K562 (cell line): ENCODE measurements around the gene NSDHL. TPM values are rescaled to one million over a fixed set of nuclear protein-coding genes. Genes with fewer than 3 reads are reported as not detected.

Experiments used
- C11orf30 ChIP-seq: fragments of 450-650 bp; IDR thresholded peaks from 2 replicates; pipeline ENCODE4 v1.6.1; 2016; ENCODE audit warnings: low read depth, mild to moderate bottlenecking
- GABPA ChIP-seq: fragments of 200-800 bp; sonication (Bioruptor generic); conservative IDR thresholded peaks from 2 replicates; pipeline ENCODE4 v1.6.1; 2016; ENCODE audit warnings: low read depth, missing genetic modification characterization, missing compliant biosample characterization
- GABPB1 ChIP-seq: sonication (generic); formaldehyde crosslinking; IDR thresholded peaks from 2 replicates; pipeline ENCODE4 v1.8.0; 2022; ENCODE audit warnings: mild to moderate bottlenecking, missing genetic modification reagents
- GTF2E2 ChIP-seq: fragments of 200-800 bp; sonication (Bioruptor generic); IDR thresholded peaks from 2 replicates; pipeline ENCODE4 v1.6.1; 2016; ENCODE audit warnings: missing genetic modification characterization, missing compliant biosample characterization
- NRF1 ChIP-seq, 2 experiments: fragments of 450-650 bp; IDR thresholded peaks in 1 of 2; conservative IDR thresholded peaks in 1 of 2; 2 replicates each; pipeline ENCODE4 v1.6.1; 2014; ENCODE audit warnings: mild to moderate bottlenecking in 2 of 2
- SNIP1 ChIP-seq: fragments of 450-650 bp; IDR thresholded peaks from 2 replicates; pipeline ENCODE4 v1.7.1; 2017; ENCODE audit warnings: low read depth, mild to moderate bottlenecking
- TEAD2 ChIP-seq: fragments of 450-650 bp; IDR thresholded peaks from 2 replicates; pipeline ENCODE4 v1.6.1; 2016; ENCODE audit warnings: missing genetic modification characterization, control low read depth, missing compliant biosample characterization
- THRB ChIP-seq: fragments of 450-650 bp; formaldehyde crosslinking; conservative IDR thresholded peaks from 2 replicates; pipeline ENCODE4 v1.4.0; 2022; ENCODE audit warnings: mild to moderate bottlenecking, missing genetic modification characterization
- ZC3H8 ChIP-seq: fragments of 450-650 bp; IDR thresholded peaks from 2 replicates; pipeline ENCODE4 v1.6.1; 2017
- ZFP30 ChIP-seq: fragments of 250-450 bp; sonication (Bioruptor Pico); IDR thresholded peaks from 2 replicates; pipeline ENCODE4 v1.8.0; 2022; ENCODE audit warnings: moderate library complexity, mild to moderate bottlenecking, inconsistent platforms, borderline replicate concordance
- ZFPM2 ChIP-seq: fragments of 250-450 bp; sonication (Bioruptor Pico); IDR thresholded peaks from 2 replicates; pipeline ENCODE4 v1.5.1; 2022; ENCODE audit warnings: mild to moderate bottlenecking
- ZNF124 ChIP-seq: sonication (generic); formaldehyde crosslinking; IDR thresholded peaks from 2 replicates; pipeline ENCODE4 v1.8.1; 2022; ENCODE audit warnings: missing genetic modification reagents
- ZNF3 ChIP-seq: fragments of 250-450 bp; sonication (Bioruptor Pico); IDR thresholded peaks from 2 replicates; pipeline ENCODE4 v1.5.0; 2021; ENCODE audit warnings: mild to moderate bottlenecking, moderate library complexity
- ZNF398 ChIP-seq: fragments of 250-450 bp; sonication (Bioruptor Pico); IDR thresholded peaks from 2 replicates; pipeline ENCODE4 v1.8.0; 2021; ENCODE audit warnings: moderate library complexity, mild to moderate bottlenecking, inconsistent platforms
- polyA plus RNA-seq, 8 experiments: library from polyadenylated mRNA; depleted of rRNA in 4 of 8; stranded (reverse) in 5 of 8; unstranded in 3 of 8; fragments of >200 nt; fragmentation: Nextera tagmentation in 2 of 8; fragmentation: Illumina TruSeq in 1 of 8; extraction: Ambion mirVana in 2 of 8; extraction: Trizol in 1 of 8; gene quantifications; 2 replicates each; pipeline versions ENCODE4 v1.2.1 to v1.2.3, GENCODE V29; 2011 to 2014; ENCODE audit warnings: inconsistent platforms in 1 of 8, missing spikeins in 1 of 8
- total RNA-seq, 7 experiments: library from RNA; depleted of rRNA in 6 of 7; stranded (reverse); fragments of >200 nt in 6 of 7; fragmentation: Illumina TruSeq in 2 of 7; extraction: Trizol in 2 of 7; gene quantifications; 2 replicates each; pipeline versions ENCODE4 v1.2.1 to v1.2.3, GENCODE V29; 2011 to 2021; ENCODE audit warnings: low replicate concordance in 1 of 7
- TF ChIP-seq, protein P1 (sequence below): fragments of 200-800 bp; sonication (Bioruptor generic); IDR thresholded peaks from 2 replicates; pipeline ENCODE4 v1.6.1; 2016; ENCODE audit warnings: missing genetic modification characterization, missing compliant biosample characterization
- TF ChIP-seq, protein P2 (sequence below): fragments of 150-350 bp; conservative IDR thresholded peaks from 2 replicates; pipeline ENCODE4 v1.6.1; 2014; ENCODE audit warnings: low read length
- TF ChIP-seq, protein P3 (sequence below): sonication (generic); formaldehyde crosslinking; IDR thresholded peaks from 2 replicates; pipeline ENCODE4 v1.8.1; 2023; ENCODE audit warnings: mild to moderate bottlenecking, missing genetic modification reagents

Gene NSDHL
- total and polyA plus RNA-seq, 9 of the 15 experiments (the other 6 are each of a cell fraction or from before 2014, with no cell fraction given): 22.5 to 63.4 (median 40.8) TPM

- TF ChIP-seq, protein P1, sequence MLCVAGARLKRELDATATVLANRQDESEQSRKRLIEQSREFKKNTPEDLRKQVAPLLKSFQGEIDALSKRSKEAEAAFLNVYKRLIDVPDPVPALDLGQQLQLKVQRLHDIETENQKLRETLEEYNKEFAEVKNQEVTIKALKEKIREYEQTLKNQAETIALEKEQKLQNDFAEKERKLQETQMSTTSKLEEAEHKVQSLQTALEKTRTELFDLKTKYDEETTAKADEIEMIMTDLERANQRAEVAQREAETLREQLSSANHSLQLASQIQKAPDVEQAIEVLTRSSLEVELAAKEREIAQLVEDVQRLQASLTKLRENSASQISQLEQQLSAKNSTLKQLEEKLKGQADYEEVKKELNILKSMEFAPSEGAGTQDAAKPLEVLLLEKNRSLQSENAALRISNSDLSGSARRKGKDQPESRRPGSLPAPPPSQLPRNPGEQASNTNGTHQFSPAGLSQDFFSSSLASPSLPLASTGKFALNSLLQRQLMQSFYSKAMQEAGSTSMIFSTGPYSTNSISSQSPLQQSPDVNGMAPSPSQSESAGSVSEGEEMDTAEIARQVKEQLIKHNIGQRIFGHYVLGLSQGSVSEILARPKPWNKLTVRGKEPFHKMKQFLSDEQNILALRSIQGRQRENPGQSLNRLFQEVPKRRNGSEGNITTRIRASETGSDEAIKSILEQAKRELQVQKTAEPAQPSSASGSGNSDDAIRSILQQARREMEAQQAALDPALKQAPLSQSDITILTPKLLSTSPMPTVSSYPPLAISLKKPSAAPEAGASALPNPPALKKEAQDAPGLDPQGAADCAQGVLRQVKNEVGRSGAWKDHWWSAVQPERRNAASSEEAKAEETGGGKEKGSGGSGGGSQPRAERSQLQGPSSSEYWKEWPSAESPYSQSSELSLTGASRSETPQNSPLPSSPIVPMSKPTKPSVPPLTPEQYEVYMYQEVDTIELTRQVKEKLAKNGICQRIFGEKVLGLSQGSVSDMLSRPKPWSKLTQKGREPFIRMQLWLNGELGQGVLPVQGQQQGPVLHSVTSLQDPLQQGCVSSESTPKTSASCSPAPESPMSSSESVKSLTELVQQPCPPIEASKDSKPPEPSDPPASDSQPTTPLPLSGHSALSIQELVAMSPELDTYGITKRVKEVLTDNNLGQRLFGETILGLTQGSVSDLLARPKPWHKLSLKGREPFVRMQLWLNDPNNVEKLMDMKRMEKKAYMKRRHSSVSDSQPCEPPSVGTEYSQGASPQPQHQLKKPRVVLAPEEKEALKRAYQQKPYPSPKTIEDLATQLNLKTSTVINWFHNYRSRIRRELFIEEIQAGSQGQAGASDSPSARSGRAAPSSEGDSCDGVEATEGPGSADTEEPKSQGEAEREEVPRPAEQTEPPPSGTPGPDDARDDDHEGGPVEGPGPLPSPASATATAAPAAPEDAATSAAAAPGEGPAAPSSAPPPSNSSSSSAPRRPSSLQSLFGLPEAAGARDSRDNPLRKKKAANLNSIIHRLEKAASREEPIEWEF (CRISPR knock-in tag): no peak
- TF ChIP-seq ZNF3 (CRISPR knock-in tag): no peak
- no peak for TF ChIP-seq NRF1 (conservative IDR thresholded peaks at IDR 0.05 in 1 of 2, IDR thresholded peaks at IDR 0.05 in 1 of 2)
- peak; percentile 41; the same call in 1 of the 2 replicates for TF ChIP-seq GABPA (tag)
- TF ChIP-seq, protein P2, sequence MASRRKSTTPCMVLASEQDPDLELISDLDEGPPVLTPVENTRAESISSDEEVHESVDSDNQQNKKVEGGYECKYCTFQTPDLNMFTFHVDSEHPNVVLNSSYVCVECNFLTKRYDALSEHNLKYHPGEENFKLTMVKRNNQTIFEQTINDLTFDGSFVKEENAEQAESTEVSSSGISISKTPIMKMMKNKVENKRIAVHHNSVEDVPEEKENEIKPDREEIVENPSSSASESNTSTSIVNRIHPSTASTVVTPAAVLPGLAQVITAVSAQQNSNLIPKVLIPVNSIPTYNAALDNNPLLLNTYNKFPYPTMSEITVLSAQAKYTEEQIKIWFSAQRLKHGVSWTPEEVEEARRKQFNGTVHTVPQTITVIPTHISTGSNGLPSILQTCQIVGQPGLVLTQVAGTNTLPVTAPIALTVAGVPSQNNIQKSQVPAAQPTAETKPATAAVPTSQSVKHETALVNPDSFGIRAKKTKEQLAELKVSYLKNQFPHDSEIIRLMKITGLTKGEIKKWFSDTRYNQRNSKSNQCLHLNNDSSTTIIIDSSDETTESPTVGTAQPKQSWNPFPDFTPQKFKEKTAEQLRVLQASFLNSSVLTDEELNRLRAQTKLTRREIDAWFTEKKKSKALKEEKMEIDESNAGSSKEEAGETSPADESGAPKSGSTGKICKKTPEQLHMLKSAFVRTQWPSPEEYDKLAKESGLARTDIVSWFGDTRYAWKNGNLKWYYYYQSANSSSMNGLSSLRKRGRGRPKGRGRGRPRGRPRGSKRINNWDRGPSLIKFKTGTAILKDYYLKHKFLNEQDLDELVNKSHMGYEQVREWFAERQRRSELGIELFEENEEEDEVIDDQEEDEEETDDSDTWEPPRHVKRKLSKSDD: no peak
- no peak for TF ChIP-seq GABPB1 (CRISPR knock-in tag)
- TF ChIP-seq ZNF124: no peak
- TF ChIP-seq TEAD2 (tag): no peak
- TF ChIP-seq ZC3H8: no peak
- no peak for TF ChIP-seq ZNF398
- TF ChIP-seq, protein P3, sequence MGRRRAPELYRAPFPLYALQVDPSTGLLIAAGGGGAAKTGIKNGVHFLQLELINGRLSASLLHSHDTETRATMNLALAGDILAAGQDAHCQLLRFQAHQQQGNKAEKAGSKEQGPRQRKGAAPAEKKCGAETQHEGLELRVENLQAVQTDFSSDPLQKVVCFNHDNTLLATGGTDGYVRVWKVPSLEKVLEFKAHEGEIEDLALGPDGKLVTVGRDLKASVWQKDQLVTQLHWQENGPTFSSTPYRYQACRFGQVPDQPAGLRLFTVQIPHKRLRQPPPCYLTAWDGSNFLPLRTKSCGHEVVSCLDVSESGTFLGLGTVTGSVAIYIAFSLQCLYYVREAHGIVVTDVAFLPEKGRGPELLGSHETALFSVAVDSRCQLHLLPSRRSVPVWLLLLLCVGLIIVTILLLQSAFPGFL (CRISPR knock-in tag): no peak
- TF ChIP-seq SNIP1: no peak
- no peak for TF ChIP-seq GTF2E2 (tag)
- no peak for TF ChIP-seq ZFP30
- TF ChIP-seq THRB: no peak
- no peak for TF ChIP-seq ZFPM2 (CRISPR knock-in tag)
- TF ChIP-seq C11orf30: no peak
Observed at GRCh38 chrX:152843852-152844251, 13.0 kb downstream of the NSDHL start (continued).
